ENCODE results near the gene PALLD. TPM values are rescaled to one million over a fixed set of nuclear protein-coding genes. Genes with fewer than 3 reads are reported as not detected.

PALLD gene
- polyA plus RNA-seq, 1 donor (not counting 4 experiments of a cell fraction or from before 2014, with no cell fraction given) = 136 TPM

GRCh38 chr4:168849030-168849675 is 352.3 kb downstream of the PALLD start:
- no peak overlapping the region for H3K9ac ChIP-seq (ENCODE audit: control insufficient read depth, extremely low read depth, insufficient read depth, low read length)
- H3K27me3 ChIP-seq (ENCODE audit: control insufficient read depth, extremely low read depth, insufficient read depth, low read length) = no peaks in the 10 kb centered on the region
- peaks cover 10 to 21% of the 10 kb centered on the region in 2 experiments for H3K36me3 ChIP-seq (ENCODE audit: control insufficient read depth in 2 of 2, extremely low read depth in 1 of 2, insufficient read depth in 2 of 2, low read length in 2 of 2)
- peak overlapping the region; percentile 66 for H3K4me2 ChIP-seq (ENCODE audit: control insufficient read depth, extremely low read depth, insufficient read depth, low read depth, low read length)
- H3K9me3 ChIP-seq (ENCODE audit: control insufficient read depth, low read depth, low read length) = no peaks in the 10 kb centered on the region
- no peak overlapping the region for H2AFZ ChIP-seq (ENCODE audit: control insufficient read depth, low read length)
- no peaks in the 10 kb centered on the region for H4K20me1 ChIP-seq (ENCODE audit: control insufficient read depth, extremely low read depth, insufficient read depth, low read length)
- H3K9me1 ChIP-seq (ENCODE audit: control insufficient read depth, extremely low read depth, insufficient read depth, low read length) = no peaks in the 10 kb centered on the region
- peaks cover 94% of the 10 kb centered on the region for H3K79me2 ChIP-seq (ENCODE audit: control insufficient read depth, insufficient read depth, low read length)
- no peak overlapping the region for H3K4me3 ChIP-seq (ENCODE audit: control insufficient read depth in 2 of 3, extremely low read depth in 1 of 3, insufficient read depth in 2 of 3, low read depth in 1 of 3, low read length in 3 of 3)
- H3K4me1 ChIP-seq (ENCODE audit: control insufficient read depth, extremely low read depth, insufficient read depth, low read length) = peaks cover 35% of the 10 kb centered on the region
- TF ChIP-seq CTCF (optimal IDR thresholded peaks at IDR 0.05 in 1 of 3, IDR thresholded peaks at IDR 0.05 in 1 of 3, conservative IDR thresholded peaks at IDR 0.05 in 1 of 3; ENCODE audit: extremely low read depth in 1 of 3, insufficient read depth in 2 of 3, low read length in 3 of 3) (no peak), EZH2 (IDR thresholded peaks at IDR 0.05; ENCODE audit: low read length) (no peak)
- no peak for DNase-seq (ENCODE audit: low read depth, low spot score)
- H3K27ac ChIP-seq (ENCODE audit: control insufficient read depth, insufficient read depth, low read length) = peak overlapping the region; percentile 0
- FAIRE-seq = no peak
- dilution Hi-C loops (cut with MboI; ENCODE audit: extremely low pct_ligation_motif_present, low sequenced_read_pairs) = no loop called here

DNA sequence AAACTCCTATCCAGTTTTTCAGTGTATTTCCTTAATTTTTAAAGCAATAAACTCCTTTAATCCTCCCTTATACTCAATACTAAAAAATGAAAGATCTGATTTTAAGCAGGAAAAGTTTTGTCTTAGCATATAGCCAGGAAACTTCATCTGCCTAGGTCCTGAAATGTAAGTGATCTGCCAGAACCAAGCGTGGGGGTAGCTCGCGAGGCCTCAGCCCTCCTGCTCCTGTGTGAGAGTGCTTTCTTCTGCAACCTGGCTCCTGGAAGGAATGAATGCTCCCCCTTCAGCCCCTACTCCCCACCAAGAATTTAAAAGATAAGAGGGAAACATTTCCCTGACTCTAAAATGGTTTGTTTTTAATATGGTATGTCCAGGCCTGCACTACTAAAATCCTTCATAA is 353.1 kb downstream of the PALLD start:
- Histone ChIP-seq H3K9me1 (ENCODE audit: control insufficient read depth, extremely low read depth, insufficient read depth, low read length) (no peaks in the 10 kb centered on the region), H3K79me2 (ENCODE audit: control insufficient read depth, insufficient read depth, low read length) (peaks cover 93% of the 10 kb centered on the region), H3K27ac (ENCODE audit: control insufficient read depth, insufficient read depth, low read length) (no peak overlapping the region), H3K4me1 (ENCODE audit: control insufficient read depth, extremely low read depth, insufficient read depth, low read length) (peaks cover 26% of the 10 kb centered on the region), H4K20me1 (ENCODE audit: control insufficient read depth, extremely low read depth, insufficient read depth, low read length) (no peaks in the 10 kb centered on the region), H3K4me2 (ENCODE audit: control insufficient read depth, extremely low read depth, insufficient read depth, low read depth, low read length) (no peak overlapping the region), H3K4me3 (ENCODE audit: control insufficient read depth in 2 of 3, extremely low read depth in 1 of 3, insufficient read depth in 2 of 3, low read depth in 1 of 3, low read length in 3 of 3) (no peak overlapping the region), H3K36me3 (ENCODE audit: control insufficient read depth in 2 of 2, extremely low read depth in 1 of 2, insufficient read depth in 2 of 2, low read length in 2 of 2) (peaks cover 16 to 20% of the 10 kb centered on the region in 2 experiments), H3K9ac (ENCODE audit: control insufficient read depth, extremely low read depth, insufficient read depth, low read length) (no peak overlapping the region), H3K27me3 (ENCODE audit: control insufficient read depth, extremely low read depth, insufficient read depth, low read length) (no peaks in the 10 kb centered on the region), H3K9me3 (ENCODE audit: control insufficient read depth, low read depth, low read length) (no peaks in the 10 kb centered on the region), H2AFZ (ENCODE audit: control insufficient read depth, low read length) (no peak overlapping the region)
- dilution Hi-C loops (cut with MboI; ENCODE audit: extremely low pct_ligation_motif_present, low sequenced_read_pairs) = no loop called here
- FAIRE-seq = no peak
- no peak for DNase-seq (ENCODE audit: low read depth, low spot score)
- no peak for TF ChIP-seq CTCF (optimal IDR thresholded peaks at IDR 0.05 in 1 of 3, IDR thresholded peaks at IDR 0.05 in 1 of 3, conservative IDR thresholded peaks at IDR 0.05 in 1 of 3; ENCODE audit: extremely low read depth in 1 of 3, insufficient read depth in 2 of 3, low read length in 3 of 3)
- no peak for TF ChIP-seq EZH2 (IDR thresholded peaks at IDR 0.05; ENCODE audit: low read length)

Data from keratinocyte (primary cell).